Measurements from ENCODE around the gene BMPR1A. TPM values are rescaled to one million over a fixed set of nuclear protein-coding genes. Genes with fewer than 3 reads are reported as not detected.
"Not testable (repeated sequence)": the region's sequence is repeated elsewhere in the genome, so short reads cannot be mapped to it uniquely, and the experiment has no call there.

The BMPR1A gene
- total and polyA plus RNA-seq, 4 donors: 2.2 to 16.0 (median 8.9) TPM

- no peak for TF ChIP-seq REST (IDR thresholded peaks at IDR 0.05)
These were observed 216.4 kb downstream of the BMPR1A start (continued) for GRCh38 chr10:86972613-86973380.

DNA sequence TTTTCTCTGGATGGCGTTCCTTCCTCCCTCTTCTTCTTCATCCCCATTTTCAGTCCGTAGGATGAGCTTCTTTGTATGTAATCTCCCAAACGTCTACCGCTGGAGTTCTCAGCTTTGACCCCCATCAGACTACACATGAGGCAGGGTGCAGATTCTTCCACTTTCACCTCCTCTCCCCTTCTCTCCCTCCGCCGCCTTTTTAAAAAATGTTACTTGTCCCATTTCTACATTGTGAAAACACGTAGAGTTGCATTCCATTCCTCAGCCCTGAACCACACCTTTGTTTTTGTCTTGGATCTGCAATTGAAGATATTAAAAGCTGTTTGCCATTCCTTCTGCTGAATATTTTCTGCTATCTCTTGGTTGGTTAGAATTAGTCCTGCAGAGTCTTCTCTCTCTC, 218.1 kb downstream of the BMPR1A start:
- no peak overlapping the region for H3K4me3 ChIP-seq (ENCODE audit: low read depth in 1 of 3, low read length in 3 of 3)
- H3K4me1 ChIP-seq (ENCODE audit: control insufficient read depth in 4 of 4, insufficient read depth in 4 of 4, low read length in 3 of 4): peaks cover 0 to 15% (median 5%) of the 10 kb centered on the region in 4 donors
- no peak overlapping the region for H3K9ac ChIP-seq (ENCODE audit: low read depth in 1 of 2, low read length in 2 of 2)
- no peaks in the 10 kb centered on the region for H3K36me3 ChIP-seq (ENCODE audit: control insufficient read depth in 4 of 4, insufficient read depth in 3 of 4, low read depth in 1 of 4, low read length in 3 of 4)
- no peak for DNase-seq (ENCODE audit: low spot score)
- no peak overlapping the region for H3K27ac ChIP-seq (ENCODE audit: low read depth in 1 of 2, low read length in 2 of 2)
- 91% methylated on average over 7 of the region's 7 CpGs for WGBS
- TF ChIP-seq JUND (IDR thresholded peaks at IDR 0.05) (no peak), GABPA (IDR thresholded peaks at IDR 0.05 in 1 of 2, conservative IDR thresholded peaks at IDR 0.05 in 1 of 2) (no peak), MAX (IDR thresholded peaks at IDR 0.05) (no peak), HNF4G (IDR thresholded peaks at IDR 0.05) (no peak), SP1 (IDR thresholded peaks at IDR 0.05) (no peak), YY1 (IDR thresholded peaks at IDR 0.05) (no peak), RAD21 (IDR thresholded peaks at IDR 0.05) (no peak), EGR1 (IDR thresholded peaks at IDR 0.05; ENCODE audit: low read depth in 2 of 2) (no peak)
- H3K27me3 ChIP-seq (ENCODE audit: control insufficient read depth in 4 of 4, insufficient read depth in 4 of 4, low read length in 3 of 4): no peaks in the 10 kb centered on the region
- no peaks in the 10 kb centered on the region for H3K9me3 ChIP-seq (ENCODE audit: control insufficient read depth in 4 of 4, low read length in 3 of 4)

- peaks cover 0 to 3% (median 3%) of the 10 kb centered on the region in 4 donors for H3K4me1 ChIP-seq (ENCODE audit: control insufficient read depth in 4 of 4, insufficient read depth in 4 of 4, low read length in 3 of 4)
- no peak for DNase-seq (ENCODE audit: low spot score)
These were observed 220.1 kb downstream of the BMPR1A start for GRCh38 chr10:86976362-86977056.

GRCh38 chr10:86978457-86978856, 222.0 kb downstream of the BMPR1A start:
- not testable (repeated sequence) for H3K9me3 ChIP-seq (ENCODE audit: control insufficient read depth in 4 of 4, low read length in 3 of 4); H3K27ac ChIP-seq (ENCODE audit: low read depth in 1 of 2, low read length in 2 of 2); H3K36me3 ChIP-seq (ENCODE audit: control insufficient read depth in 4 of 4, insufficient read depth in 3 of 4, low read depth in 1 of 4, low read length in 3 of 4); H3K9ac ChIP-seq (ENCODE audit: low read depth in 1 of 2, low read length in 2 of 2); DNase-seq (ENCODE audit: low spot score); H3K4me1 ChIP-seq (ENCODE audit: control insufficient read depth in 4 of 4, insufficient read depth in 4 of 4, low read length in 3 of 4); H3K27me3 ChIP-seq (ENCODE audit: control insufficient read depth in 4 of 4, insufficient read depth in 4 of 4, low read length in 3 of 4); H3K4me3 ChIP-seq (ENCODE audit: low read depth in 1 of 3, low read length in 3 of 3)
- 90% methylated on average over 3 of the region's 3 CpGs for WGBS

More at GRCh38 chr10:86976362-86977056, 220.1 kb downstream of the BMPR1A start:
- TF ChIP-seq FOXA2 (IDR thresholded peaks at IDR 0.05) (no peak), YY1 (IDR thresholded peaks at IDR 0.05) (no peak), NR2F2 (IDR thresholded peaks at IDR 0.05) (no peak), FOXA1 (IDR thresholded peaks at IDR 0.05) (no peak), HNF4G (IDR thresholded peaks at IDR 0.05) (no peak), RXRA (IDR thresholded peaks at IDR 0.05) (no peak), SP1 (IDR thresholded peaks at IDR 0.05) (no peak), EGR1 (IDR thresholded peaks at IDR 0.05; ENCODE audit: low read depth in 2 of 2) (no peak), HNF4A (conservative IDR thresholded peaks at IDR 0.05) (no peak), GABPA (IDR thresholded peaks at IDR 0.05 in 1 of 2, conservative IDR thresholded peaks at IDR 0.05 in 1 of 2) (no peak)
- TF ChIP-seq, protein P1, sequence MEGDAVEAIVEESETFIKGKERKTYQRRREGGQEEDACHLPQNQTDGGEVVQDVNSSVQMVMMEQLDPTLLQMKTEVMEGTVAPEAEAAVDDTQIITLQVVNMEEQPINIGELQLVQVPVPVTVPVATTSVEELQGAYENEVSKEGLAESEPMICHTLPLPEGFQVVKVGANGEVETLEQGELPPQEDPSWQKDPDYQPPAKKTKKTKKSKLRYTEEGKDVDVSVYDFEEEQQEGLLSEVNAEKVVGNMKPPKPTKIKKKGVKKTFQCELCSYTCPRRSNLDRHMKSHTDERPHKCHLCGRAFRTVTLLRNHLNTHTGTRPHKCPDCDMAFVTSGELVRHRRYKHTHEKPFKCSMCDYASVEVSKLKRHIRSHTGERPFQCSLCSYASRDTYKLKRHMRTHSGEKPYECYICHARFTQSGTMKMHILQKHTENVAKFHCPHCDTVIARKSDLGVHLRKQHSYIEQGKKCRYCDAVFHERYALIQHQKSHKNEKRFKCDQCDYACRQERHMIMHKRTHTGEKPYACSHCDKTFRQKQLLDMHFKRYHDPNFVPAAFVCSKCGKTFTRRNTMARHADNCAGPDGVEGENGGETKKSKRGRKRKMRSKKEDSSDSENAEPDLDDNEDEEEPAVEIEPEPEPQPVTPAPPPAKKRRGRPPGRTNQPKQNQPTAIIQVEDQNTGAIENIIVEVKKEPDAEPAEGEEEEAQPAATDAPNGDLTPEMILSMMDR (IDR thresholded peaks at IDR 0.05; ENCODE audit: low read depth, low read length, missing input control): no peak
- Histone ChIP-seq H3K27ac (ENCODE audit: low read depth in 1 of 2, low read length in 2 of 2) (no peak overlapping the region), H3K4me3 (ENCODE audit: low read depth in 1 of 3, low read length in 3 of 3) (no peak overlapping the region), H3K9me3 (ENCODE audit: control insufficient read depth in 4 of 4, low read length in 3 of 4) (no peaks in the 10 kb centered on the region), H3K36me3 (ENCODE audit: control insufficient read depth in 4 of 4, insufficient read depth in 3 of 4, low read depth in 1 of 4, low read length in 3 of 4) (no peaks in the 10 kb centered on the region), H3K9ac (ENCODE audit: low read depth in 1 of 2, low read length in 2 of 2) (no peak overlapping the region), H3K27me3 (ENCODE audit: control insufficient read depth in 4 of 4, insufficient read depth in 4 of 4, low read length in 3 of 4) (no peaks in the 10 kb centered on the region)
- 94% methylated on average over 5 of the region's 5 CpGs for WGBS
